Measurements from ENCODE around the gene LRP5. TPM values are rescaled to one million over a fixed set of nuclear protein-coding genes. Genes with fewer than 3 reads are reported as not detected.

The LRP5 gene
- total RNA-seq, 1 donor from 2014 or later: 101 TPM

DNA sequence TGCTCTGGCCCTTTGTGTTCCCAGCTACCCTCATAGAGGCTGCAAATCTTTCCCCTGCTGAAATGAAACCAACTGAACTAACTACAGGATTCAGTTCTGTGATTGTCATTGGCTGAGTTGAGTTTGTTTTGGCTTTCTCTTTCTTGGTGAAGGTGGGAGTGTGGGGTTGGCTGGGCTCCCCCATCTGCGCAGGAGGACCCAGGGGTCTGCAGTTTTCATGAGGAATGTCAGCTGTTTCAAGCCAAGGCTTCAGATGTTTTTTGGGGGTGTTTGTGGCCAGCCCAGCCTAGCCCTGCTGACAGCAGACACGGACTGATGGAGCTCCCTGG is 34.0 kb downstream of the LRP5 start:
- peak overlapping the region; percentile 51 for H3K27ac ChIP-seq
- H3K4me3 ChIP-seq: no peak overlapping the region
- H3K36me3 ChIP-seq: no peaks in the 10 kb centered on the region
- no peaks in the 10 kb centered on the region for H3K27me3 ChIP-seq
- ATAC-seq (no peak), DNase-seq (no peak)
- intact Hi-C loops (cut with DNase I): no loop called here
- no peaks in the 10 kb centered on the region for H3K9me3 ChIP-seq
- TF ChIP-seq, protein P1, sequence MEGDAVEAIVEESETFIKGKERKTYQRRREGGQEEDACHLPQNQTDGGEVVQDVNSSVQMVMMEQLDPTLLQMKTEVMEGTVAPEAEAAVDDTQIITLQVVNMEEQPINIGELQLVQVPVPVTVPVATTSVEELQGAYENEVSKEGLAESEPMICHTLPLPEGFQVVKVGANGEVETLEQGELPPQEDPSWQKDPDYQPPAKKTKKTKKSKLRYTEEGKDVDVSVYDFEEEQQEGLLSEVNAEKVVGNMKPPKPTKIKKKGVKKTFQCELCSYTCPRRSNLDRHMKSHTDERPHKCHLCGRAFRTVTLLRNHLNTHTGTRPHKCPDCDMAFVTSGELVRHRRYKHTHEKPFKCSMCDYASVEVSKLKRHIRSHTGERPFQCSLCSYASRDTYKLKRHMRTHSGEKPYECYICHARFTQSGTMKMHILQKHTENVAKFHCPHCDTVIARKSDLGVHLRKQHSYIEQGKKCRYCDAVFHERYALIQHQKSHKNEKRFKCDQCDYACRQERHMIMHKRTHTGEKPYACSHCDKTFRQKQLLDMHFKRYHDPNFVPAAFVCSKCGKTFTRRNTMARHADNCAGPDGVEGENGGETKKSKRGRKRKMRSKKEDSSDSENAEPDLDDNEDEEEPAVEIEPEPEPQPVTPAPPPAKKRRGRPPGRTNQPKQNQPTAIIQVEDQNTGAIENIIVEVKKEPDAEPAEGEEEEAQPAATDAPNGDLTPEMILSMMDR (IDR thresholded peaks at IDR 0.05): no peak
- H3K4me1 ChIP-seq: peaks cover 54% of the 10 kb centered on the region

GRCh38 chr11:68347345-68347744 is 35.0 kb downstream of the LRP5 start:
- ATAC-seq (no peak), DNase-seq (no peak)
- Histone ChIP-seq H3K27me3 (no peaks in the 10 kb centered on the region), H3K4me3 (no peak overlapping the region), H3K36me3 (no peaks in the 10 kb centered on the region), H3K4me1 (peaks cover 45% of the 10 kb centered on the region), H3K9me3 (no peaks in the 10 kb centered on the region), H3K27ac (no peak overlapping the region)
- intact Hi-C loops (cut with DNase I): no loop called here
- TF ChIP-seq, protein P1 (IDR thresholded peaks at IDR 0.05): no peak

- ATAC-seq (no peak), DNase-seq (no peak)
- H3K4me1 ChIP-seq: peaks cover 40% of the 10 kb centered on the region
- H3K27ac ChIP-seq: no peak overlapping the region
- no peak overlapping the region for H3K4me3 ChIP-seq
- H3K27me3 ChIP-seq: no peaks in the 10 kb centered on the region
- no peaks in the 10 kb centered on the region for H3K36me3 ChIP-seq
- TF ChIP-seq, protein P1 (IDR thresholded peaks at IDR 0.05): no peak
- H3K9me3 ChIP-seq: no peaks in the 10 kb centered on the region
- intact Hi-C loops (cut with DNase I): no loop called here
These were observed 35.5 kb downstream of the LRP5 start for GRCh38 chr11:68347841-68348240.

GRCh38 chr11:68349461-68350249 is 37.3 kb downstream of the LRP5 start:
- peak; percentile 72 for ATAC-seq

DNA sequence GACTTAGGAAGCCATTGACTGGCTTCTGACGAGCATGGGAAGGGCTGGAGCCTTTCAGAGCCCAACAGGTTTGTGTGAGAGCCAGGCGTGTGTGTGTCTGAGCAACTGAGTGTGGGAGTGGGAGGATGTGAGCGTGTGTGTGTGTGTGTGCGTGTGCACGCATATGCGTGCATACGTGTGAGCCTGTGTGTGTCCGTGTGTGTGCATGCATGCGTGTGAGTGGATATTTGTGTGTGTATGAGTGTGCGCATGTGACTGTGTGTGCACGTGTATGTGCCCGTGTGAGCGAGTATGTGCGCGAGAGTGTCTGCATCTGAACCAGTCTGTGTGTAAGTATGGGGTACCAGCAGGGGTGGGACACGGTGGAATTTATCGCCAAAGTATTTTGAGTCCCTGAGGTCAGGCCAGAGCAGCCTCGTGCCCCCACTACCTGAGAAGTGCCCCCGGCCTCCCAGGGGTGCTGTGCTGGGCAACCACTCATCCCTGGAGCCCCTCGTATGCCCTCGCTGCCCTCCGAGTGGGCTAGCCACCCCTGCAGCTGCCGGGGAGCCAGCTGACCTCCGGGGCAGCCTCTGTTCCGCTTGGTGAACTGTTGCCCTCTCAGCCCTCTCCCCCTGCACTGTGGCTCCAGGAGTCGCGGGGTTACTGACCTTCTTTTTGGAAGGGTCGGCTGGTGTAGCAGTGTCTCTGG is 38.5 kb downstream of the LRP5 start:
- no peaks in the 10 kb centered on the region for H3K9me3 ChIP-seq
- H3K27me3 ChIP-seq: no peaks in the 10 kb centered on the region
- TF ChIP-seq, protein P1 (IDR thresholded peaks at IDR 0.05): no peak
- intact Hi-C loops (cut with DNase I): no loop called here
- H3K27ac ChIP-seq: no peak overlapping the region
- DNase-seq: no peak
- no peaks in the 10 kb centered on the region for H3K36me3 ChIP-seq
- no peak for ATAC-seq
- H3K4me3 ChIP-seq: no peak overlapping the region
- peaks cover 55% of the 10 kb centered on the region for H3K4me1 ChIP-seq

More at GRCh38 chr11:68349461-68350249, 37.3 kb downstream of the LRP5 start:
- Histone ChIP-seq H3K4me1 (peaks cover 47% of the 10 kb centered on the region), H3K4me3 (no peak overlapping the region), H3K36me3 (no peaks in the 10 kb centered on the region), H3K9me3 (no peaks in the 10 kb centered on the region), H3K27ac (peak overlapping the region; percentile 47), H3K27me3 (no peaks in the 10 kb centered on the region)
- intact Hi-C loops (cut with DNase I): no loop called here
- DNase-seq: peak; percentile 85
- TF ChIP-seq, protein P1 (IDR thresholded peaks at IDR 0.05): no peak
